Left colon (tissue), 2 donors: Measurements from ENCODE around the gene RPL39. TPM values are rescaled to one million over a fixed set of nuclear protein-coding genes. Genes with fewer than 3 reads are reported as not detected.
"Not testable (repeated sequence)": the region's sequence is repeated elsewhere in the genome, so short reads cannot be mapped to it uniquely, and the experiment has no call there.

Experiments used
- ATAC-seq: fragments of 200-7000 bp; cut with Tn5 transposase; one replicate; pipeline ENCODE4 v1.9.1; 2020; ENCODE audit warnings: mild to moderate bottlenecking, moderate library complexity
- DNase-seq, 2 donors: peaks; one replicate each; pipeline ENCODE4 v3.0.0-alpha.2; 2020
- intact Hi-C, 2 donors: fragments of 100-400 bp; cut with DNase I in 1 of 2; cut with micrococcal nuclease in 1 of 2; formaldehyde crosslinking; loops; one replicate each; pipeline versions ENCODE4 v1.11.2 to v1.14.0; 2022; cut with DNase I, micrococcal nuclease
- total RNA-seq, 2 donors: library from RNA; stranded (reverse); fragmentation: NEBNext Ultra II Directional; extraction: Animal tissue kit (Norgen Biotek cat#: 25700); gene quantifications; one replicate each; pipeline ENCODE4 v1.2.1, GENCODE V29; 2021
- donor health status: DM: no; HTN: no; CAD: no.
- donor health status: DM: yes; HTN: yes; CAD: no.

The RPL39 gene
- total RNA-seq, 2 donors from 2014 or later, result 1,215 to 1,372 TPM

DNA sequence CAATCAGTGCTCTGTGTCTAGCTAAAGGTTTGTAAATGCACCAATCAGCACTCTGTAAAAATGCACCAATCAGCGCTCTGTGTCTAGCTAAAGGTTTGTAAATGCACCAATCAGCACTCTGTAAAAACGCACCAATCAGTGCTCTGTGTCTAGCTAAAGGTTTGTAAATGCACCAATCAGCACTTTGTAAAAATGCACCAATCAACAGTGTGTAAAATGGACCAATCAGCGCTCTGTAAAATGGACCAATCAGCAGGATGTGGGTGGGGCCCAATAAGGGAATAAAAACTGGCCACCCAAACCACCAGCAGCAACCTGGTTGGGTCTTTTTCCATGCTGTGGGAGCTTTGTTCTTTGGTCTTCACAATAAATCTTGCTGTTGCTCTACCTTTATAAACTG is 22.0 kb downstream of the RPL39 start:
- ATAC-seq, intact Hi-C loops, DNase-seq: not testable (repeated sequence)

DNA sequence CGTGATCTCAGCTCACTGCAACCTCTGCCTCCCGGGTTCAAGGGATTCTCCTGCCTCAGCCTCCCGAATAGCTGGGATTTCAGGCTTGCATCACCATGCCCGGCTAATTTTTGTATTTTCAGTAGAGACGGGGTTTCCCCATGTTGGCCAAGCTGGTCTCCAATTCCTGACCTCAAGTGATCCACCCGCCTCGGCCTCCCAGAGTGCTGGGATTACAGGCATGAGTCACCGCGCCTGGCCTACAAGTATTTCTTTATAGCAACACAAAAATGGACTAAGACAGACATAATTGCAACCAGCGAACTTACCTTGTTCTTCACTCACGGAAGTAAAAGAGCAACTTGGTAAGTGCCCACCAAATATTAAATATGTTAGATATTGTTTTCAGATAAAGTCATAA is 23.0 kb downstream of the RPL39 start:
- ATAC-seq, DNase-seq, intact Hi-C loops: not testable (repeated sequence)

DNA sequence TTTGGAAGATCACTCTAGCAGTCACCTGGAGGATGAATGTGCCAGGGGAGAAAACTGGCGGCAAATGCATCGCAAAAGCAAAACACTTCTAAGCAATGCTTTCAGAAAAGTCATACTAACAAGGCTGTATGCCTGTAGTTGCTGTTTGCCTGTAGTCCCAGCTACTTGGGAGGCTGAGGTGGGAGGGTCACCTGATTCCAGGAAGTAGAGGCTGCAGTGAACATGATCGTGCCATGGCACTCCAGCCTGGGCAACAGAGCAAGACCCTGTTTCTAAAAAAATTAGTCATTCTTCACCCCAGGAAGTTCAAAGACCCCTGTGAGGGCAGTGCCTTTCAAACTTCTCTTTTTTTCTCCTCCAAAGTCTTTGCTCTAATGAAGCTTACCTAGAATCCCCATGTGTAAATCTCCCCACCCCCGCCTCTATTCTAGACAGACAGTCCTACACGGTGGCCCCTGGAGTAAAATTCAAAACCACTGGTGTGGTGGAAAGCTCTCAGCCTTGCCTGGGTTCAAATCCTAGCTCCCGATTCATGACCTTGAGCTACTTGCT is 27.5 kb downstream of the RPL39 start:
- DNase-seq (no peak), ATAC-seq (no peak)
- intact Hi-C loops, result no loop called here

DNA sequence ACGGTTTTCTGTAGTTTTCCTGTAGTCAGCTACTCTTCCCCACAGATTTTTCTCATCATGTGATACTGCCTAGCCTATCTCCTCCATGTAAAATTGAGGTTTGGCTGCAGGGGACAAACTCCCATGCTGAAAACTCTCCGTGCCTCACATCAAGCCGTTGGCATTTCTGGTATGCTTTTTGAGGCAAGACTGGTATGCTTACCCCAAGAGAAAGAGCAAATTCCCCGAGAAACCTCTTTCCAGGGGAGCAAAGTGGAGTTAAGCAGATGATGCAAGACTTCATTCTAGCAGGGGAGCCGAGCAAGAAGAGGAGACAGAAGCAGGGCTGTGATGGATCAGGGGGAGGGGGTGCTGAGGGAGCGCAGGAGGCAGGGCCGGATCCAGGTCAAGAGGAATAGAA is 28.2 kb downstream of the RPL39 start:
- intact Hi-C loops, result no loop called here
- ATAC-seq (no peak), DNase-seq (no peak)

DNA sequence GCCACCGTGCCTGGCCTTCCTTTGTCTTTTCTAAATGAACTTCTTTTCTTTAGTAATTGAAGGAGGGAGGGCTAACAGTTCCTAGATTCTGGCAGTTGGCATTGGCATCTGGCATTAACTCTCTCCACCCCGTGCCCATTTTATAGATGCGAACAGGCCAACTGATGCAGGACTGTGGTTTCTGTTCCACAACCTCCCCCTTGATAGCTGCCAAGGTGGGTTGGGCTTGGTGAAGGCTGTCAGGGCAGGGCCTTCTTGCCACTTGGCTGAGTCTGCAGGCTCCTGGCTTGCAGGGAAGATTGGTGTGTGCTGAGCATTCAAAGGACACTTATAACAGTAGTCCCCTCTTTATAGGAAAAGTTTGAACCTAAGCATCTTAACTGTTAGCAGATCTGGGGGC is 28.7 kb downstream of the RPL39 start:
- ATAC-seq (no peak), DNase-seq (no peak)
- intact Hi-C loops, result no loop called here

DNA sequence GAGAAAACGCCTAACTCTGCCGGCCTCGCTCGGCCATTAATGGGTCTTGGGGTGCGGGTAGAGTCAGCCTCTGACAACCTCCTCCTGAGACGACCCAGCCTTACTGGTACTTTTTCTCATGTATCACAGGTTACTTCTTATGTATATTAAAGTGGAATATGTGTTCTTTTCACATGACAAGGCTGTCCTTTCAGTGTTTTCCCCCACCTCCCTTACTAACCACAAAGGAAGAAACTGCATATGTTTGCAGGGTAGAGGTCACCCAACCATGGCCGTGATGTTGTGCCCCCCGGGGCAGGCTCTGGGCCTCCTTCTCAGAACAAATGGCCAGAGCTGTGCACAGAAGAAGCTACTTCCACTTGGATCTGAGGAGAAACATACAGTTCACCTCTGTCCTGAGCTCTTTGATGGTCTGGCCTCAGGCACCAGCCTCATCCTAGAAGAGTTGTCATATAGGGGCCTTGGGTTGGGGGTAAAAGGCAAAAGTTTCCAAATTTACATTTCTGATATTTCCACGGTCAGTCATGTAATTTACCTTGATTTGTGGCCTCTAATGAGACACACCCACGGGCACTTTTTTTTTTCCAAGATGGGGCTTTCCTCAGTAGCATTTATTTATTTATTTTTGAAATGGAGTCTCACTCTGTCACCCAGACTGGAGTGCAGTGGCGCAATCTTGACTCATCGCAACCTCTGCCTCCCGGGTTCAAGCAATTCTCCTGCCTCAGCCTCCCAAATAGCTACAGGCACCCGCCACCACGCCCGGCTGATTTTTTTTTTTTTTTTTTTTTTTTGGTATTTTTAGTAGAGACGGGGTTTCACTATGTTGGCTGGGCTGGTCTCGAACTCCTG is 31.2 kb downstream of the RPL39 start:
- ATAC-seq, result no peak
- intact Hi-C loops, result no loop called here
- DNase-seq, result no peak

DNA sequence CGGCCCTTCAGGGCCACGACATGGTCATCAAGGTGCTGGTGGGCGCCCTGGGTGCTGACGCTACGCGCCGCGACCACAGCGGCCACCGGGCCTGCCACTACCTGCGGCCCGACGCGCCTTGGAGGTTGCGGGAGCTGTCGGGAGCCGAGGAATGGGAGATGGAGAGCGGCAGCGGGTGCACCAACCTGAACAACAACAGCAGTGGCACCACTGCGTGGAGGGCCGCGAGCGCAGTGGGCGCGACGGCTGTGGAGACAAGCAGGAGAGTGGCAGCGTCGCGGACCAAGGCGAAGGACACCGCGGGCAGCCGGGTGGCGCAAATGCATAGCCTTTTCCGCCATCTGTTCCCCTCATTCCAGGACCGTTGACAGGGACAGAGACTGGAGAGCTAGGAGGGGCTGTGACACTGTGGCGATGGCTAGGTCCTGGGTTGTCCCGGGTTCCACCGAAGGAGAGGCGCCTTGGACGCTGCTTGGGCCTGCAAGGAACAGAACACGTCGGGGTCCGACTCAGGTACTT is 32.1 kb downstream of the RPL39 start:
- intact Hi-C loops, result no loop called here
- no peak for DNase-seq
- no peak for ATAC-seq

DNA sequence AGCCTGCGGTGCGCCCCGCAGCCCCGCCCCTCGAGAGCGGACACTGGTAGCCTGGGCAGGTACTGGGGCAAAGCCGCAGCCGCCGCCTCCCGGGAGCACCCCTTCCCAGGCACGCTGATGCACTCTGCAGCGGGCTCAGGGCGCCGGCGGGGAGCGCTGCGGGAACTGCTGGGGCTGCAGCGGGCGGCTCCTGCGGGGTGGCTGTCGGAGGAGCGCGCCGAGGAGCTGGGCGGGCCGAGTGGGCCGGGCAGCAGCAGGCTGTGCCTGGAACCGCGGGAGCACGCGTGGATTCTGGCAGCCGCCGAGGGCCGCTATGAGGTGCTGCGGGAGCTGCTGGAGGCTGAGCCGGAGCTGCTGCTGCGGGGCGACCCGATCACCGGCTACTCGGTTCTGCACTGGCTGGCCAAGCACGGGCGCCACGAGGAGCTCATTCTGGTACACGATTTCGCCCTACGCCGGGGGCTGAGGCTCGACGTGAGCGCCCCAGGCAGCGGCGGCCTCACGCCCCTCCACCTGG is 32.6 kb downstream of the RPL39 start:
- ATAC-seq (peak; percentile 66), DNase-seq (peak; percentile 48 to 65)
- intact Hi-C loops, result no loop called here

DNA sequence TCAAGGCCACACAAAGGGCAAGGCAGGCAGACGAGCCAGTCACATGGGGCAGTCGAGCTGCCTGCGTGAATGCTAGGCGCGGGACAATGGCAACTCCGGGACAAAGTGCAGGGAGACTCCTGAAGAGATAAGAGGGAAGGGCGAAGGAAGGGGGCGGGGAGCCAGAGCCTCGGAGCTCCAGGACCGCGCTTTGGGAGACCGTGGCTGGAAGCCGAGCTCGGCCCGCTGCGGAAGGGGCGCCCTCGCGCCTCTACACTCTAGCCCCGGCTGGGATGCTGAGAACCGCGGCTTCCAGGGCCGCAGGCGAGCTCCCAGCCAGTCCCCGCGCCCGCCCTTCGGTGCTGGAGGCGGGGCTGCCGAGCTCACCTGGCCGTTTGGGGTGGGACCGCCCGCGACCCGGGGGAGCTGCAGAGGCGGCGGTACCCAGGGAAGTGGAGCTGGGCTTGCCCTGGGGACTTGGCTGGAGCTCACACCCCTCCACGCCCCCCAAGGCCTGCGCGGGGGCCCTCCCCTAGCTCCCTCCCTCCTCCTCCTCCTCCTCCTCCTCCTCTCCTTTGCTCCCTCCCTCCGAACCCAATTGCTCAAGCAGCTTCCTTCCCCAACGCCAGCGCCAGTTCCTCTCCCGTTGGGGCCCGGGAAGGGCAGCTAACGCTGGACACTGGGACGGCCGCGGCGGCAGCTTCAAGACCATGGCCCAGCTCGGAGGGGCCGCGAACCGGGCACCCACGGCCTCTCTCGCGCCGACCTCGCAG is 33.3 kb downstream of the RPL39 start, which contains the start of gene SOWAHD:
TSS of gene SOWAHD (plus strand) at position 610 of the 752 bp plus-strand sequence. CDS start at position 690, 80 bp downstream.
- ATAC-seq (peak; percentile 79), DNase-seq (peak; percentile 74)
- intact Hi-C loops, result no loop called here

DNA sequence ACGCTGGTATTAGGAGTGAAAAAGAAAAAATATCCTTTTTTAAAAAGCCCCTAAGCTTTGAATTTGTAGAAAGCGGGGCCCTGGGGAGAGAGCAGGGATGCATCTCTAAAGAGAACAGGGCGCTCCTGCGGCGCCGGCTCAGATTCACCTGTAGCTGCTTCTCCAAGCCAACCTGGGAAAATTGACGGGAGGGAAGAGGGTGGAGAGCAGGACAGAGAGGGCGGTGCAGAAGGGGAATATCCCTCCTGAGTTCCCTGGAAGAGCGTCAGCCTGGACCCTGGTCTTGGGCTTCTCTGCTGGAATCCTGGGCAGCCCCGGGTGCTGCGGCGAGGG is 33.8 kb downstream of the RPL39 start:
- no peak for ATAC-seq
- intact Hi-C loops, result no loop called here
- DNase-seq, result no peak

DNA sequence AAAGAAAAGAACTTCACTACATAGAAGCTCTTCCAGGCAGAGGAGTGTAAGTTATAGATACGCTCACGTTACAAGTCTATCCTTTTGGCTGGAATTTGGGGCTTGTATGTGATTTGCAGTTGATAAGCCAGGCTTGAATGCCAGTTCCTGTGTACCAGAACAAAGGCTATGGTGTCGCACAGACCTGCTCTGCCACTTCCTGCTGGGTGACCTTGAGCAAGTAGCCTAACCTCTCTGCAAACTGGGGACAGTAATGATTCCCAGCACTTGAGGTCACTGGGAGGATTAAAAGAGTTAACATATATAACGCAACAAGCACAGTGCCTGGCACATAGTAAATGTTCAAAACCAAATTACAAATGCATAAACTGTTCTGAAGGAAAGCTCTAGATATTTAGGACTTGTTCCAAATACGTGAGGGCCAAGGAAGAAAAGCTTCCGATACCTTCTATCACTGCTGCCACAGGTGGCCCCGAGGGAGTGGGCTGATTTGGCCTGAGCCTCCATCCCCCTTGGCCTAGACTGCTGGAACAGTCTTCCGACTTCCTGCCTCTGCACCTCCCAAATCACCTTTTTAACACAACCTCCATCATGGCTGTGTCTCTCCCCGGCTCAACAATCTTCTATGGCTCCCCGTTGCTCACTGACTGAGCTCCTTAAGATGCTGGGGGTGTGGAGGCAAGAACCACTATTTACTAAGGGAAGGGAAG is 34.3 kb downstream of the RPL39 start:
- ATAC-seq (peak; percentile 24), DNase-seq (no peak)
- intact Hi-C loops, result no loop called here

DNA sequence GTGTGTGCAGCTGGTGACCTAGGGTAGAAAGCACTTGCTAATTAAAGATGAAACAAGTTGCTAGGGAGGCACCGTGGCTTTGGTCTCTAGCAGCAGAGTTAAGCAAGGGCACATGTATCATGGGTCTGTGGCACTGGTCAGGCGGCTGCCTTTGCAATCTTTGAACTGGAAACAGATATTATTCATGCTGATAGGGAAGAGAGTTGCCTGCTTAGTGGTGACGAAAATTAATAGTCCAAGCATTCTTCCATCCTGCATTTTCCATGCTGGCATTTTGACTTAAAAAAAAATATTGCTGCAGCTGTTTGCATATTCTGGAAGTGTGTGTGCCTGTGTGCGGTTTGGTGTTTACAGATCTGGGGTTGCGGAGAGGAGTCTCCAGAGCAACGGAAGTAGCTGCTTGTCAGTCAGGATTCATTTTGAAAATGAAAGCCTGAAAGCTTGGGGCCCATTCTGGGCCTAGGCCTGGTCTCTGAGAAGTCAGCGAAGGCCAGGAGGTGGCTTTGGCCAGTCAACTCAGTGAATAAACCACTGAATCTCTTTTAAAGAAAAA is 35.4 kb downstream of the RPL39 start:
- DNase-seq (peak; percentile 33 to 38), ATAC-seq (no peak)
- intact Hi-C loops, result no loop called here

DNA sequence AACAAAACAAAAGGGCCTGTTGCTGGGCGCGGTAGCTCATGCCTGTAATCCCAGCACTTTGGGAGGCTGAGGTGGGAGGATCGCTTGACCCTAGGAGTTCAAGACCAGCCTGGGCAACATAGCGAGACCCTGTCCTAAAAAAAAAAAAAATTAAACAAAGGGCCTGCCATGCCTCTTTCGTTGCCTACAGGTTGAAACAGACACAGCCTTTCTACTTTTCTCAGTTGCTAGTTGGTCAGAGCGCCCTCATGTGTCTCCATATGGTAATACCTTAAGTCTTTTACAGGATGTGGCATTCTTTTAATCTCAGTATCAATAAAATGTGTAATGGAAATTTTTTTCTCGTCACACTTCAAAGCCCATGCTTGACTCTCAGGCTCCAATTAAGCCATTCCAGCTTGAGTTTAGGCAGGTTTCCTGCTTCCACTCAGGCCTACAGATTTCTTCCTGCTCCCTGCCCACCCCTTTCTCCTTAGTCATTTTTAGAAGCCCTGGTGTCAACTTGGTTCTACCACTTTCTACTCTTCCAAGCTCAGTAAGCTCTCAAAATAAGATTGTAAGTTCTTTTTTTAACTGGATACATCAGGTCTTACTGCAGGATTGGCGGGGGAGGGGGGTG is 37.7 kb downstream of the RPL39 start:
- intact Hi-C loops, result no loop called here
- no peak for DNase-seq
- no peak for ATAC-seq

DNA sequence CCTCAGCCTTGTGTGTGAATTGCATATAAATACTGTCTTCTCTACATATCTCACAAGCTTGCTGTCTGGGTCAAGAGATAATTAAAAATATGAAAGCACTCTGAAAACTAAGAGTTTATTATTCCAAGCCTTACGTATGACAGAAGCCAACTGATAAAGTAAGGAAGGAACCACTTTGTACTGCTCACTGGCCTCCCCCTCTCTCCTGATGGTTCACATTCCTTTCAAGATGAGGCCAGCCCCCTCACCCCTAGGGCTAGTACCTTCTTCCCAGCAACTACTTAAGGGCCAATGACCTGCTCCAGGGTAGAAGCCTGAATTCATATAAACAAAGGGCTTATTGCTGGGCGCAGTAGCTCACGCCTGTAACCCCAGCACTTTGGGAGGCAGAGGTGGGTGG is 38.4 kb downstream of the RPL39 start:
- no peak for DNase-seq
- intact Hi-C loops, result no loop called here
- ATAC-seq, result no peak

DNA sequence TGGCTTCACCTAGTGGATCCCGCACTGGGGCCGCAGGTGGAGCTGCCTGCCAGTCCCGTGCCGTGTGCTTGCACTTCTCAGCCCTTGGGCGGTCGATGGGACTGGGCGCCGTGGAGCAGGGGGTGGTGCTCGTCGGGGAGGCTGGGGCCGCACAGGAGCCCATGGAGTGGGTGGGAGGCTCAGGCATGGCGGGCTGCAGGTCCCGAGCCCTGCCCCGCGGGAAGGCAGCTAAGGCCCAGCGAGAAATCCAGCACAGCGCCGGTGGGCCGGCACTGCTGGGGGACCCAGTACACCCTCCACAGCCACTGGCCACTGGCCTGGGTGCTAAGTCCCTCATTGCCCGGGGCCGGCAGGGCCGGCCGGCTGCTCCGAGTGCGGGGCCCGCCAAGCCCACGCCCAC is 40.7 kb downstream of the RPL39 start:
- DNase-seq, ATAC-seq, intact Hi-C loops: not testable (repeated sequence)

DNA sequence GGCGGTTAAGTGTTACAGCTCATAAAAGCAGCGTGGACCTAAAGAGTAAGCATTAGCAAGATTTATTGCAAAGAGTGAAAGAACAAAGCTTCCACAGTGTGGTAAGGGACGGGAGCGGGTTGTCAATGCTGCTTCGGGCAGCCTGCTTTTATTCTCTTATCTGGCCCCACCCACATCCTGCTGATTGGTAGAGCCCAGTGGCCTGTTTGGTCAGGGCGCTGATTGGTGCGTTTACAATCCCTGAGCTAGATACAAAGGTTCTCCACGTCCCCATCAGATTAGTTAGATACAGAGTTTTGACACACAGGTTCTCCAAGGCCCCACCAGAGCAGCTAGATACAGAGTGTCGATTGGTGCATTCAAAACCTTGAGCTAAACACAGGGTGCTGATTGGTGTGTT is 41.3 kb downstream of the RPL39 start:
- DNase-seq, ATAC-seq, intact Hi-C loops: not testable (repeated sequence)

DNA sequence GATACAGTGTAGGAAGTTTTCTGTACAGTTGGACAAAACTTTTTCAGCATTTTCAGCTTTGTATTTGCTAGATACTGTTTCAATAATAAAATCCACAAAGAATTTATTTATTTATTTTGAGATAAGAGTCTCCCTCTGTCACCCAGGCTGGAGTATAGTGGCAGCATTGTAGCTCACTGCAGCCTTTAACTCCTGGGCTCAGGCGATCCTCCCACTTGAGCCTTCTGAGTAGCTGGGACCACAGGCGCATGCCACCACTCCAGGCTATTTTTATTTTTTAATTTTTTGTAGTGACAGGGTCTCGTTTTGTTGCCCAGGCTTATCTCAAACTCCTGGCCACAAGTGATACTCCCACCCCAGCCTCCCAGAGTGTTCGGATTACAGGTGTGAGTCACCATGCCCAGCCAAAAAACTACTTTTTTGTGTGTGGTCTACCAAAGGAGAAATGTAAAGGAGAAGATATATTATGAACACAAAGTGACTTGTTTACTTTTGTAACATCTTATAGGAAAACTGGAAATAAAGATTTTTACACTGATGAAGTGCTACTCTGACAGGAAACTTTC is 46.1 kb downstream of the RPL39 start:
- intact Hi-C loops, result no loop called here
- no peak for DNase-seq
- no peak for ATAC-seq

DNA sequence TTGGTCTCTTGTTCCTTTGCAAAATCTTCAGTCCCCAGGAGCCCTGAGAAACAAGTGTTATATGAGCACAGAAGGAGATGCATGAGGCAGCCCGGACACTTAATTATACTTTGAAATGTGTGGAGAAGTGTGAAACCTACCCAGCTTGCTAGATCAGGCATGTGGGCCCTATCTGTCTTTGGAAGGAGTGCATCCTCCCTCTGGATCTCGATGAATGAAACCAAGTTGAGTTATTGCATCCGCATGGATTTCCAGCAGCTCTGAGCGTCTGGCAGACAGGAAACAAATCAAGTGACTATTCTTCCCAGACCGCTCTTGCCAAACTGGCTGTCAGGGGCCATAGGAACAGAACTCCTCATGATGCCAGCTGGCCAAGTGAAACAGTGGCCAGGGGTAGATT is 52.7 kb downstream of the RPL39 start:
- ATAC-seq, result no peak
- intact Hi-C loops, result no loop called here
- no peak for DNase-seq
